NCI-H1436 (cell line): ENCODE results near the gene CBFA2T2.

Experiments used
- DNase-seq: peaks from one replicate; lab custom pipeline; 2025; lab: John Stamatoyannopoulos, UW

The CBFA2T2 gene

GRCh38 chr20:33651562-33652048, 161.7 kb downstream of the CBFA2T2 start:
- DNase-seq, result no peak

- peak; percentile 64 for DNase-seq
Measured at GRCh38 chr20:33653218-33653899, 163.5 kb downstream of the CBFA2T2 start.

- peak; percentile 71 for DNase-seq
Measured at GRCh38 chr20:33653900-33654596, 164.2 kb downstream of the CBFA2T2 start.

GRCh38 chr20:33654680-33655161, 164.8 kb downstream of the CBFA2T2 start:
- DNase-seq, result no peak

GRCh38 chr20:33655164-33655563, 165.3 kb downstream of the CBFA2T2 start:
- no peak for DNase-seq

- no peak for DNase-seq
Measured at GRCh38 chr20:33656010-33656782, 166.3 kb downstream of the CBFA2T2 start.

- DNase-seq, result no peak
Measured at GRCh38 chr20:33656783-33657703, 167.1 kb downstream of the CBFA2T2 start.

- DNase-seq, result no peak
Measured at GRCh38 chr20:33657704-33658095, 167.8 kb downstream of the CBFA2T2 start.

- DNase-seq, result no peak
Measured at GRCh38 chr20:33658510-33658909, 168.6 kb downstream of the CBFA2T2 start.

GRCh38 chr20:33658929-33659328, 169.0 kb downstream of the CBFA2T2 start:
- no peak for DNase-seq

- DNase-seq, result no peak
Measured at GRCh38 chr20:33659341-33660034, 169.6 kb downstream of the CBFA2T2 start.

GRCh38 chr20:33660035-33660684, 170.3 kb downstream of the CBFA2T2 start:
- no peak for DNase-seq

GRCh38 chr20:33660685-33661058, 170.8 kb downstream of the CBFA2T2 start:
- DNase-seq, result no peak

- no peak for DNase-seq
Measured at GRCh38 chr20:33662172-33662571, 172.3 kb downstream of the CBFA2T2 start, which contains the start of gene C20orf144. C20orf144 (plus strand) TSS chr20:33662327; CDS start chr20:33662346, 19 bp downstream.

GRCh38 chr20:33663161-33664084, 173.5 kb downstream of the CBFA2T2 start:
- DNase-seq, result peak; percentile 74

GRCh38 chr20:33664085-33664761, 174.3 kb downstream of the CBFA2T2 start:
- no peak for DNase-seq

GRCh38 chr20:33664762-33665144, 174.9 kb downstream of the CBFA2T2 start:
- DNase-seq, result no peak
